ENCODE results near the gene CDCA4.

DNA sequence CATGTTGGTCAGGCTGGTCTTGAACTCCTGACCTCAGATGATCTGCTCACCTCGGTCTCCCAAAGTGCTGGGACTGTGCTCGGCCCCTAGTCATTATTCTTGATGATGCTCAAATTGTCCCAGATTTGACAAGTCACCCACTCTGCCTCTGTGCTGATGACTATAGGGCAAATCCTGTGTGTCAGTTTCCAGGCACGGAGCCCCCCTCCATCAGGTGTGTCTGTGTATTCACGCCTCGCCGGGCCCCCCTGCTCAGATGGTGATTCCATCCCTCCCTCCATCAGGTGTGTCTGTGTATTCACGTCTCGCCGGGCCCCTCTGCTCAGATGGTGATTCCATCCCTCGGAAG lies 48.6 kb upstream of the CDCA4 start:
- TF ChIP-seq, protein P1, sequence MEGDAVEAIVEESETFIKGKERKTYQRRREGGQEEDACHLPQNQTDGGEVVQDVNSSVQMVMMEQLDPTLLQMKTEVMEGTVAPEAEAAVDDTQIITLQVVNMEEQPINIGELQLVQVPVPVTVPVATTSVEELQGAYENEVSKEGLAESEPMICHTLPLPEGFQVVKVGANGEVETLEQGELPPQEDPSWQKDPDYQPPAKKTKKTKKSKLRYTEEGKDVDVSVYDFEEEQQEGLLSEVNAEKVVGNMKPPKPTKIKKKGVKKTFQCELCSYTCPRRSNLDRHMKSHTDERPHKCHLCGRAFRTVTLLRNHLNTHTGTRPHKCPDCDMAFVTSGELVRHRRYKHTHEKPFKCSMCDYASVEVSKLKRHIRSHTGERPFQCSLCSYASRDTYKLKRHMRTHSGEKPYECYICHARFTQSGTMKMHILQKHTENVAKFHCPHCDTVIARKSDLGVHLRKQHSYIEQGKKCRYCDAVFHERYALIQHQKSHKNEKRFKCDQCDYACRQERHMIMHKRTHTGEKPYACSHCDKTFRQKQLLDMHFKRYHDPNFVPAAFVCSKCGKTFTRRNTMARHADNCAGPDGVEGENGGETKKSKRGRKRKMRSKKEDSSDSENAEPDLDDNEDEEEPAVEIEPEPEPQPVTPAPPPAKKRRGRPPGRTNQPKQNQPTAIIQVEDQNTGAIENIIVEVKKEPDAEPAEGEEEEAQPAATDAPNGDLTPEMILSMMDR (IDR thresholded peaks at IDR 0.05) = no peak
- TF ChIP-seq POLR2AphosphoS5 (IDR thresholded peaks at IDR 0.05; ENCODE audit: insufficient read depth in 1 of 2, low read depth in 1 of 2) = no peak

Measured in vagina (tissue), 2 donors.